HG03103 (cell line): ENCODE measurements around the gene HADHB.
"Not testable (repeated sequence)": the region's sequence is repeated elsewhere in the genome, so short reads cannot be mapped to it uniquely, and the experiment has no call there.

Experiments used
- ATAC-seq: cut with Tn5 transposase; IDR thresholded peaks from one replicate; pipeline ENCODE4 v1.9.1; 2021; ENCODE audit warnings: low read depth; ENCODE audit not compliant: unreplicated experiment

The HADHB gene

DNA sequence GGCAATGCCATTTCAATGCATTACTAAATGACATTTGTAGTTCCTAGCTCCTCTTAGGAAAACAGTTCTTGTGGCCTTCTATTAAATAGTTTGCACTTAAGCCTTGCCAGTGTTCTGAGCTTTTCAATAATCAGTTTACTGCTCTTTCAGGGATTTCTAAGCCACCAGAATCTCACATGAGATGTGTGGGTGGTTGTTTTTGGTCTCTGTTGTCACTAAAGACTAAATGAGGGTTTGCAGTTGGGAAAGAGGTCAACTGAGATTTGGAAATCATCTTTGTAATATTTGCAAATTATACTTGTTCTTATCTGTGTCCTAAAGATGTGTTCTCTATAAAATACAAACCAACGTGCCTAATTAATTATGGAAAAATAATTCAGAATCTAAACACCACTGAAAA is 45.3 kb downstream of the HADHB start:
- ATAC-seq: no peak

DNA sequence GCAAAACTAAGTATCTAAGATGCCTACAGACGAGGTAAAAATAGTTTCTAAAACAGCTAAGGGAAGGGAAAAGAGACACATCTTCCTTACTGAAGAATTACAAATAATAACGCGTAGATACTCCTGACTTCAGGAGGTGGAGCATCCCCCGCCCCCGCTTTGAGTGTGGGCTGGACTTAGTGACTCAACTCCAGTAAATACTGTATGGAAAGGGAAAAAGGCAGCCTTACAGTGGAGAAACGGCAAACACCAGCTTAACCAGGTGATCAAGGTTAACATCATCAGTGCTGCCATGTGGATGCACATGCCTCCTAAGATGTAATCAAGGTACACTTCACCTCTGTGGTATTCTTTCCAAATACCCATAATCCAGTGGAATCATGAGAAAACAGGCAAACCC is 47.9 kb downstream of the HADHB start:
- no peak for ATAC-seq

DNA sequence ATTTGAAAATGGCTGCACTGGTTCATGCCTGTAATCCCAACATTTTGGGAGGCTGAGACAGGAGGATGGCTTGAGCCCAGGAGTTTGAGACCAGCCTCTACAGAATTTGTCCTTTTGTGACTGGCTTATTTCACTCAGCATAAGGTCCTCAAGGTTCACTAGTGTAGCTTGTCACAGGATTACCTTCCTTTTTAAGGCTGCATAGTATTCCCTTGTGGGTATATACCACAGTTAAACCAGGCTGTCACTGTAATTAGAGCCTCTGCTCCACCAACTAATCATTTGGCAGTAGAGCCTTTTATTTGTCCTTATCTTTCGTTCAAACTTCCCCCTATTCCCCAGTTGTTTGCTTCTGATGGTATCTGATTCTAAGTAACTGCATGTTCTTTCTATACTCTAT is 50.8 kb downstream of the HADHB start:
- no peak for ATAC-seq

DNA sequence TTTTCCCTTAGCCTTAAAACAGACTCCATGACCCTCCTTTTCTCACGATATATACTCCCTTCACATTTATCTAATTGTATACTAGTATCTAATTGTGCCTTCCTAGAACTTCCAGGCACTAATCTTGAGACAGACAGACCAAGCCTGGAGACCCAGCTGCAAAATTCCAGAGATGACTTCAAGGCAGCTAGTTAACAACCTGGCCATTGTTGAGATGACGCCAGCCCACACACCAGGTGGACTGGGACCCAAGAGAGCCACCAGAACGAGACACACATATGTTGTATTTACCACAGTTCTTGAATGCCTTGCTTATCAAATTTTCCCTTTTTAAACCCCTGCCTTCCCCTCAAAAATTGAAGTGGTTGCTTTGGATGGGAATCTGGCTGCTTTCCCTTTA is 52.3 kb downstream of the HADHB start:
- no peak for ATAC-seq

DNA sequence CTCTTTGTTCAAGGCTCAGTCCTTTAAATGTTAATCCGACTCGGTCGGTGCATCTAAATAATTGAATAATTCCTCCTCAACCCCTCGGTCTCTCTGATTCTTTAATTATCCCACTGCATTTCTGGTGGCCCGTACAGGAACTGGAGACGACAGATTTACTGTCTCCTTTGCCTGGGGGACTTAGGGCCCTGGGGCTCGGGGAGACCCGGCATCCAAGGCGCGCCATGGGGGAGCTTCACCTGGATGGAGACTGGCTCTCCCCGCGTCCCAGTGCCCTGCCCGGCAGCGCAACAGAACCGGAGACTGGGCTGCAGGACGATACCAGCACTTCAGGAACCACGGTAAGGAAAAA is 53.5 kb downstream of the HADHB start:
- no peak for ATAC-seq

DNA sequence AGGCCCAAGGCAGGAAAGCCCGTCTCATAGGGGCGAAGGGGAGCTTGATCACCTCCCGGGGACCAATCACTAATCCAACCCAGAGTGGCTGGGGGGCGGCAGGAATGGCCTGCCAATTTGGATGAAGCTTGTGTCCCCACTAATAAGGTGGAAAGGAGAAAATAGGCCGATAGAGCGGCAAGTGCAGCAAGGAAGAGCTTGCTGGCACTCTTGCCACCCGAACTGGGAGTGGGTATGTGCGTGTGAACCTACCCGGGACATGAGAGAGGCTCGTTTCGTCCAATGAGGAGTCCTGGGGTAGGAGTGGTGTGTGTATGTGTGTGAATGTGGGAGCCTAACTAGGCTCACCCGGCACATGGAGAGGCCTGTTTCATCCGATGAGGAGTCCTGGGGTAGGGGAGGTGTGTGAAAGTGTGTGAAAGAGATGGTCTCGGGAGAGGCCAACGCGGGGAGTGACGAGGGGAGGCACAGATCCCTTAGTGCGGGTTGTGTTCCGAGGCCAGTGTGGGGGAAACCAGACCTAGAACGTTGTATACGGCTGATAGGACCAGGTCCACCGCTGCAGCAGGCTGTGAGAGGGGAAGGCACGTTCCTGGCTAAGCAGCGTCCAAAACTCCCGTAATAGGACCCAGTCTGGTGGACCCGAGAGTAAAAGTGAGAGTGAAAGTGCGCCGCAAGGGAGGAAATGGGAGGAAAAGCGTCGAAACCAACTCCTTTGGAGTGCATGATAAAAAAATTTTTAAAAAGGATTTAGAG is 54.1 kb downstream of the HADHB start:
- no peak for ATAC-seq

DNA sequence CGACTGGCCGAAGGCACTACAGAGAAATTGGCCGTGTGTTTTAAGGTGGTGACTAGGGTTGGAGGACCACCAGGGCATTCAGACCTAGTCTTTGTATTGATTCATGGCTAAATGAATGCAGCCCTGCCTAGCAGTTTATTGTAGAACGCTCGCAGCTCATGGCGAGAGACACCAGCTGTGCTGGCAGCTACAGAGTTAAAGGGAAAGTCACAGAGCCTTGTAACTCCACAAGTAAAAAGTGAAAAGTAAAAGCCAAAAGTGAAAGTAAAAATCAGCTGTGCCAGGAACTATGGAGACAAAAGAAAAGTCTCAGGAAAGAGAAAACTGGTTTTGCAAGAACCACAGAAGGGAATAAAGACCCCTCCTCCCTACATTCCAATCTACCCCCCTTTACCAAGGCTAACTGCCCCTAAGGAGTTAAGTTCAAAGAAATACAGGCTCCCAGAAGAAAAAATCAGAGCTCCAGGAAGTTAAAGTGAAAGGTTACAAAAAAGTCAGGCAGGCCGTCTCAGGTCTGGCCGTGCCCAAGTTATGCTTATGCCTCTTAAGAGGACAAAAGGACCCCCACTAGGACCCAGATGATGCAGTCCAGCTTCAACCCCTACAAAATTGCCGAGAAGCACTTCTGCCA is 54.8 kb downstream of the HADHB start:
- ATAC-seq: no peak

DNA sequence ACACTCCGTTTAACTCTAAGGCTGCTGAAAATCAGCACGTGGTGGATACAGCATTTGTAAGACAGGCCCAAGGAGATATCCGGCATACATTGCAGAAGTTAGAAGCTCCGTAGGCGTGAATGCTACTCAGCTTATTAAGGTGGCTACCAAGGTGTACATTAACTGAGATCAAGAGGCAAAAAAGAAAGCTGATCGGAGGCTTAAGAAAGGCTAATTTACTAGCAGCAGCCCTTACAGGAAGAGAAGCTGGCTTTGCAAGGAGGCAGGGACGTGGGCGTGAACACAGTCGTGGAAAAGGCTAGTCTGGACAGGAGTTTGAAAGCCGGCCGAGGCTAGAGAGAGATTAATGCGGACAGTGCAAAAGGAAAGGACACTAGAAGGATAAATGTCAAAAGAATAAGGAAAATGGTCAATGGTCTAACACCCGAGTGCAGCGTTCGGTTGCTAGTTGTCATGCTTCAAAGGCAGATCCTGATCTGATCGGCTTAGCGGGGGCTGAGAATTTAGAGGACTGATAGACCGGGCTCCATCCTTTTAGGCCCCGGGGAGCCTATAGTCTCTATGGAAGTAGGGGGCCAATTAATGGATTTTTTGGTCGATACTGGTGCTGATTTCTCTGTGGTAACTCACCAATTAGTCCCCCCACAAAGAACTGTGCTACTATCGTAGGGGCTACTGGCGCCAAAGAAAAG is 55.6 kb downstream of the HADHB start:
- ATAC-seq: no peak

DNA sequence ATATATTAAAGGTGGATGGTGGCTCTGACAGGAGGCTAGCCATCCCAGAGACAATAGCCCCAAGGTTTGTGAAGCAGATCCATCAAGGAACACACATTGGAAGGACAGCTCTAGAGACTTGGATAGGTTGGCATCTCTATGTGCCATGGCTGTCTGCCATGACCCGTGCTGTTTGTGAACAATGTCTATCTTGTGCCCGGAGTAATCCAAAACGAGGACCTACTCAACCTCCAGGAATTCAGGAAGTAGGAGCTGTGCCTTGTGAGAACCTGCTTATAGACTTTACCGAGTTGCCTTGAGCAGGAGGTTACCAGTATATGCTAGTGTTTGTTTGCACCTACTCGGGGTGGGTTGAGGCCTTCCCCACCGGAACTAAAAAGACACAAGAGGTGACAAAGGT is 58.1 kb downstream of the HADHB start:
- ATAC-seq: no peak

DNA sequence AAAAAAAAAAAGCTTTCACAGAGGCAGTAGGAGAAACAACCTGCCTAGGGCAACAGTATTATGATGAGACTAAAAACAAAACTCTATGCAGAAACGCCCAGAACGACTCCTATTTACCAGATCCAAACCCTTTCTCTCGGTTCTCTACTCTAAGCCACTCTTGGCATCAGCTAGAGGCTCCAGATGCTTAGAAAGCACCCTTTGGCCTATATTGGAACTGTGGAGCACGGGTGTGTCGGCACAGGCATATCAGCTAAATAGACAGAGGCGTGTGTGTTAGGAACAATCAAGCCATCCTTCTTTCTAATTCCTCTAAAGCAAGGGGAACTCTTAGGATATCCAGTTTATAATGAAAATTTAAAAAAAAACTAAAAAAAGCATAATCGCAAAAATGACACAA is 60.4 kb downstream of the HADHB start:
- ATAC-seq: not testable (repeated sequence)

DNA sequence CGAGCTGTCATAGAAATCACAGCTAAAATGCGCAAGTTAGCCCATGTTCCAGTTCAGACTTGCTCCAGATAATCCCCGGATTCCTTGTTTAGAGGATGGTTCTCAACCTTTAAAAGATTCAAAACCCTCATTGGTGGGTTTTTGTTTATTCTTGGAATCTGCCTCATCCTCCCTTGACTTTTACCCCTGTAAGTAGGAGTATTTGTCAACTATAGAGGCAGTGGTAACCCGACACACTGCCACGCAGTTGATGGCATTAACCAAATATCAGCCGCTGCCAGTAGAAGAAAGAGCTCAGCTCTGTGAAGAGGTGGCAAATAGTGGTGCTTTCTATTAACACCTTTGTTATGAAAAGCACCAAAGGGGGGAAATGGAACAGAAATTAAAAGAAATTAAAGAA is 60.8 kb downstream of the HADHB start:
- ATAC-seq: no peak

DNA sequence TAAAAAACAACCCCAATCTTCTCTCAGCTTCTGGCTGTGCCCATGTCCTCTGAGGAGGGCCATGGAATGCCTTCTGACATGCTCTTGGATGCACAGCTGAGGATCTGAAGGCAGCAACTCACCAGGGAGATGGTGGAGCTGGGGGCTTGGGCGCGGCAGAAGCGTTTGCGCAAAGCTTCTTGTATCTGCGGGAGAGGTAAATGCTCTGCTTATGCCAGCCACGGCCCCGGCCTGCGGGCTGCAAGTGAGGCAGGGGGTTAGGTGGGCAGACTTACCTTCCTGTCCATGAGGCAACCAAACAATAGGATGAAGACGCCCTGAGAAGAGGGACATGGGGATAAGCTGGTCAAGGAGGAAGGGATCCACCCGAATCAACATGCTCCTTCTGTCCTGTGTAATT is 65.2 kb downstream of the HADHB start:
- no peak for ATAC-seq

DNA sequence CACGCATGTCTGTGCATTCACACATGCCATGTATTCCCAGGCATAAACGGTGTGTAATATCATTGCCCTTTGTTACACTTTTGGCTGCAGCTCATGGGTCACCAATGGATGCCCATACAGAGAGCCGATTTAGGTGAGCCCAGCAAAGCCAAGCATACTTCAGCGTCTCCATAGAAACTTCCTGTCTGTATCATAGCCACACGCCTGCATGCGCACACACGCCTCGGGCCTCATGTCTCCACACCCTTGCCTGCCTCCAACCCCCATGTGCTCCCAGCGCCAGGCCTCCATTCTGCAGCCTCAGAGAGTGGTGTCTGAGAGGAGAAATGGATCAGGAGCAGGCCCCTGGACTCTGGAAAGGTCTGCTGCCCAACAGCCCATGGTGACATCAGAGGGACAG is 67.7 kb downstream of the HADHB start:
- ATAC-seq: no peak

DNA sequence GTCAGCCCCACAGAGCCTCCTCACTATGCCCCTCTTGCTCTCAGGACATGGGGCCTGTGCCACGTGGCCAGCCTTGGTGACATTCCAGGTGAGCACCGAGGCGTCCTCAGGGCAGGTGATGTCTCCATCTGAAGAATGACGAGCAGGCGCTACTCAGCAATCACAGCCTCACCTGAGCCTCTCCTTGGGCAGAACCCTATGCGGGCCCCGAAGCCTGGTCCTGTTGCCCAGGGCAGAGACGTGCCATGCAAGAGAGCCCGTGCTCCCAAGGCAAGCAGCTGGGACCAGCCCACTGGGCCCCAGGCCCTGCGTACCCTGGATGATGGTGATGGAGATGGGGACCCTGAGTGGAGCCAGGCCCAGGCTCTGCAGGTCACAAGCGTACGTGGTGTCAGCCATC is 68.7 kb downstream of the HADHB start:
- no peak for ATAC-seq

DNA sequence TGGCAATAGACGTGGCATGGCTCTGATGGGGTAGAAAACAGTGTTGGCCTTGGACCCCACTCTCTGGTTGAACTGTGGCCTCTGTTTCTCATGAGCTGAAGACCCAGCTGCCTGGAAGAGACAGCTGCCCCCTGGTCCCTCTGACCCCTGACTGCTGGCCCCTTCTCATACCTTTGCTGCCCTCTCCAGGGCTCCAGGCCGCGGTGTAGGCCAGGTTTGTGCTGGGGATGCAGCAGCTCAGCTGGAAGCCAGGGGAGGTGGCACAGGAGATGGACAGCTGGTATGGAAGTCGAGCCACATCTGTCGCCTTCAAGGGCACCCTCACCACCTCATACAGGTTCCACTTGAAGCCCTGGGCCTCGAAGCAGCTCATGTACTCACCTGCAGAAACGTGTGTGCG is 69.5 kb downstream of the HADHB start:
- no peak for ATAC-seq

DNA sequence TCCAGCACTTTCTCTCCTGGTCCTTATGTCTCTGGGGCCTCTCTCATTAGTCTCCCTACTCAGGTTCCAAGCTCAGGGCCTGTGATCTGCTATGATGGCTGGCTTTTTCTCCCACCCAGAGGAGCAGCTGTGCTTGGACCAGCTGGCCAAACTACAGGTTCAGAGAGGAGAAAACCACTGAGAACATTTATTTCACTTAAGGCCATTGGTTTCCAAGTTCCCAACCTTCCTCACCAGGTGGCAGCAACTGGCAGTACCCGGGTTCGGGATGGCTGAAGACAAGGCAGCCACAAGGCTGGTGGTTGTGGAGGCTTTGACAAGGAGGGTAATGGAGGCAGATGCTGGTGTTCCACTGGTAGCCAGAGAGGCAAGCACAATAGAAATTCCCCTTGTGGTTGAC is 71.3 kb downstream of the HADHB start:
- ATAC-seq: no peak

DNA sequence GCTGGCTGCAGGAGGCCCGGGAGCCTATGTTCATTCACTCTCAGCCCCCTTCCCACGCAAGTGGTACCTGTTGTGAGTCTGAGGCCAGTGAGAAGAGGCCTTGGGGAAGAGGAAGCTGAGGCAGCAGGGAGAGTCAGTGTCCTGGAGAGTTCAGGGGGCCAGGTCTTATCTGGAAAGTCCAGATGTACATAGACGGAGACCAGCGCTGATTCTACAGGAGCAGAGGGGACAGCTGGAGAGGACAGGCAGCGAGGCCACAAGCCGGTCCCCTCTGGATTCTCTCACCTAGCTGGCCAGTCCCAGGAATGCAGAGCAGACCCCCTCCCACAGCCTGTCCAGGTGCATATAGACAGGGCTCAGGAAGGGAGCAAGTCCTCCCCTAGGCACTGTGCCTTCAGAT is 72.1 kb downstream of the HADHB start:
- ATAC-seq: no peak

DNA sequence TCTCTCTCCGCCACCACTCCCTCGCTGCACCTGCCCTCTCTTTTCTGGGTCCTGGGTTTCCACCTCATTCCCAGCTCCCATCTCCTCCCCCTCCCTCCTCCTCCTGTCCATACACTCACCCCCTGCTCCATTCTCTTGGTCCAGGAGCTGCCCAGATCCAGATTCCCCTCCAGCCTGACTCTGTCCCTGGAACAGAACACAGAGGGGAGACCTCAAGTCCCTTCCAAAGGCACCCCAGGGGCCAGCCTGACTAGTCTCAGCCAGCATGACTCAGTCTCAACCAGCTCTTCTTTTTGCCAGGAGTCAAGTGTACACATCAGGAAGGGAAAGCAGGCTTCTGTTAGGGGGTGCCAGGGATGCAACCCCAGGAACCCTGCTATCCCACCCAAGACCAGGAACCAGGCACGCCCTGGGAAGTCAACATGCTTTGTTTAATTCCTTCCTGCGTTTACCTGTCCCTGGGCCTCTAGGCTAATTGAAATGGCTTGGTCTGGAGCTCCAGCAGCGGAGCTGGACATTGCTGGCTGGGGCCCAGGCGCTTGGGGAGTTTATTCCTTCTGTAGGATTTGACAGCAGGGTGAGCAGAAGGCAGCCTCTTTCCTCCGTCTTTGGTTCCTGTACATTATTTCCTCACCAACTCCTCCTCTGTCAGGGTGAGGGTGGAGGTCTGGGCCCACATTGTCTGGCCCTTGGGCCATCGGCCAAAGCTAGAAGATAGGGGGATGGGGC is 72.8 kb downstream of the HADHB start:
- no peak for ATAC-seq

DNA sequence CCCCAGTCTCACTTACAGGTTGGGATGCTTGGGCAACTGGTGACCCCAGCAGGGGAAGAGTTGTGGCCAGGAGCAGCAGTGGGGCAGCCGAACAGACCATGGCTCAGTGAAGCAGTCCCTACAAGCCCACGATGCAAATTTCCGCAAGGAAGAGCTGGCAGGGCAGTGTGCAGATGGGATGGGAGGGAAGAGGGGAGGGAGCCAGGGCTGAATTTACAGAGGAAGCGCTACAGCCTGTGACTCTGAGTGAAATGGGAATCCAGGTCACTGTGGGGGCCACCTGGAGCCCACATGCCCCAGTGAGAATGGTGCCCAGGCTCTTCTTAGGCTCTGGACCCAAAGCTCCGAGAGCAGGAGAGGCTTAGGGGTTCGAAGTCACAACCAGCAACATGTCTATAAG is 74.2 kb downstream of the HADHB start:
- ATAC-seq: no peak

DNA sequence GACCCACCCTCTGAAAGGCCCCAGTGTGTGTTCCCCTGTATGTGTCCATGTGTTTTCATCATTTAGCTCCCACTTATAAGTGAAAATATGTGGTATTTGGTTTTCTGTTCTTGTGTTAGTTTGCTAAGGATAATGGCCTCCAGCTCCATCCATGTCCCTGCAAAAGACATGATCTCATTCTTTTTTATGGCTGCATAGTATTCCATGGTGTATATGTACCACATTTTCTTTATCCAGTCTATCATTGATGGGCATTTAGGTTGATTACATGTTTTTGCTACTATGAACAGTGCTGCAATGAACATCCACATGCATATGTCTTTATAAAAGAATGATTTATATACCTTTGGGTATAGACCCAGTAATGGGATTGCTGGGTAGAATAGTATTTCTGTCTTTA is 79.7 kb downstream of the HADHB start:
- not testable (repeated sequence) for ATAC-seq

DNA sequence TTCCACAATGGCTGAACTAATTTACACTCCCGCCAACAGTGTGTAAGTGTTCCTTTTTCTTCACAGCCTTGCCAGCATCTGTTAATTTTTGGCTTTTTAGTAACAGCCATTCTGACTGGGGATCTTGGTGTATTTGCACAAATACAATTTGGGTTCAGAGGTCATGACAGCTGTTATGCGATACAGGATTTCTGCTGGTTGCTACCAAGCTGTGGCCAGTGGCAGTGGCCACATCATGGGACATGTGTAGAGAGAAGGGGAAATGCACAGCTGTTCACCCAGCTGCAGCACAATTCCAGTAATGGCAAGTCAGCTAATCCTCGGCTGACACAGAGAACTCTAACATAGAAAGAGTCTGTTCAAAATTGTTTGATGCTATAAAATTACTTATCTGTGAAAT is 80.2 kb downstream of the HADHB start:
- no peak for ATAC-seq
